ENCODE measurements around the gene UGT1A4.

The UGT1A4 gene

GRCh38 chr2:233791151-233791882, 72.8 kb downstream of the UGT1A4 start:
- DNase-seq (ENCODE audit: low read depth, low spot score), result no peak

DNA sequence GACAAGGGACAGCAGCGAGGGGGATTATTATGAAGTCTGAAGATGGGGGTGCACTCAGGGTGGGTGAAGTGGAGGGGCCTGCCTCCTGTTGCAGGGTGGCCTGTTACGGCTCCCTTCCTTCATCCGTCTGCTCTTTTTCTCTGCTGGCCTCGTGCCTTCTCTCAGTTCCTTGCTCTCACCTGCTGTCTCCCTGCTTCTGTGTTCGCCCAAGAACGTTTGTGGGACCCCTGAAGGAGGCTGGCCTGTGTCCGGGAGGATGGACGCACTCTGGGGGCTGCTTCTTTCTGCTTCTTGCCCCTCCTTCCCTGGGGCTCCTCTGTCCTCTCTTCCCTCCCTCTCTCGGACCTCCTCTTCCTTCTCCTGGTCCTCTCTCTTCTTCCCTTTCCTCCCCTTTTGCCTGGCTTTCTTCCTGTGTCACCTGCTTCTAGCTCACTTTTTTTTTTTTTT, 73.4 kb downstream of the UGT1A4 start:
- DNase-seq (ENCODE audit: low read depth, low spot score), result no peak

- no peak for DNase-seq (ENCODE audit: low read depth, low spot score)
Observed at GRCh38 chr2:233792720-233793119, 74.2 kb downstream of the UGT1A4 start.

GRCh38 chr2:233793465-233794127, 75.1 kb downstream of the UGT1A4 start:
- DNase-seq (ENCODE audit: low read depth, low spot score), result no peak

- DNase-seq (ENCODE audit: low read depth, low spot score), result no peak
Observed at GRCh38 chr2:233794128-233794658, 75.7 kb downstream of the UGT1A4 start.

DNA sequence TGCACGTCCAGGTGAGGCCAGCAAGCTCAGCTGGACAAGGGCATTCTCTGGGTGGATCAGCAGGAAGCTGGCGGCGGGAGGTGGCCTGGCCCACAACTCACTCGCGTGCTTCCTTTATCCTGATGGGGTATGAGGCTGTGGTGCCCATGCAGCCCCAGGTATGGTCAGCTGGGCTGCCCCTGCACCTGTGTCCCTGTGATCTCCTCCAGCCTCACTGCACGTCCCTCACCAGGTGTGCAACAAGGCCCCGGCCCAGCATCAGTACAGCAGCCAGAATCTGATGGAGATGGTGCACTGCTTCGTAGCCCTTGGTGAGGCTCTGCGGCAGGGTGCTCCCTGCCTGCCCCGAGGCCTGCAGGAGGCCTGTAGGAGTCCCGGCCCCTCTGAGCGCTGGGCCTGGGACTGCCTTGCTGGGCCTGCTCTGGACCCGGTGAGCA, 77.2 kb downstream of the UGT1A4 start:
- no peak for DNase-seq (ENCODE audit: low read depth, low spot score)

DNA sequence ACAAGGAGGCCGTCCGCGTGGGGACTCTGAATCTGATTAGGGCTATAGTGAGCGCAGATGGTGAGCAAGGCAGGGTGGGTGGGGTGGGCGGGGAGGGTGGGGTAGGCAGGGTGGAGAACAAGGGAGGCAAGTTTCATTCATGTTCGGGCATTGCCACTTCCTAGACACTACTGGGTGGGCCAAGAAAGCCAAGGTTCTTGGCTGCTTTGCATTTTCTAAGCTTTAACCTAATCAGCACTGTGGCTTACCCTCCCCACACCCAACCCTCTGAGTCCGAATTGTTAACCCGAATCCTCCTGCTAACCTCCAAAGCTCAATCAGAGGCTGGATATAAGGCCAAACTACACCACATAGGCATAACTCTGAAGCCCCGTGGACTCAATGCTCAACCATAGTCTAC, 77.7 kb downstream of the UGT1A4 start:
- no peak for DNase-seq (ENCODE audit: low read depth, low spot score)

GRCh38 chr2:233798335-233799086, 80.0 kb downstream of the UGT1A4 start:
- no peak for DNase-seq (ENCODE audit: low read depth, low spot score)

DNA sequence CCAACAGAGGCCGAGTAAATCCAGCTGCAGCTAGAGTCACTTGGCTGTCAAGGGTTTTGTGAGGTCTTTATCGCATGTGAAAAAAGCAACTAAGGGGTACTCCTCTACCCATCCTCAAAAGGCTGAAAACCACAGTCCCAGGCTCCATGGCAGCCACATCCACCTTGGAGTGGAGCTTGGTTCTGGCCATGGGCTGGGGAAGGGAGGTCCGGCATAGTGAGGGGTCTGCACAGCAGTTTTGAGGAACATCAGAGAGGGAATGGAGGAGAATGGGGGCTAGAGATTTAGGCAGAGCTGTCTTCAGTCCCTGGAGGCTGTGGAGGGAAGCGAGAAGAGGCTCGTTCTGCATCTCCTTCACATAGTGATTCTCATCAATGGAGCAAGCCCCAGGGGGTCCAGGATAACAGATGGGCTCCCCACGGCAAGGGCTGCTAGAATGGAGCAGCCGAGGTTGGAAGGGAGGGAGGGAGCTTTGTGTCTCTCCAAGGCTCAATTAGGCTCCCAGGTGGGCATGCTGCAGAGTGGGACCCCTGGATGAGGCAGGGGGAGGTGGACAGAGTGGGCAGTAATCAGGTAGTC, 80.6 kb downstream of the UGT1A4 start:
- DNase-seq (ENCODE audit: low read depth, low spot score), result no peak

DNA sequence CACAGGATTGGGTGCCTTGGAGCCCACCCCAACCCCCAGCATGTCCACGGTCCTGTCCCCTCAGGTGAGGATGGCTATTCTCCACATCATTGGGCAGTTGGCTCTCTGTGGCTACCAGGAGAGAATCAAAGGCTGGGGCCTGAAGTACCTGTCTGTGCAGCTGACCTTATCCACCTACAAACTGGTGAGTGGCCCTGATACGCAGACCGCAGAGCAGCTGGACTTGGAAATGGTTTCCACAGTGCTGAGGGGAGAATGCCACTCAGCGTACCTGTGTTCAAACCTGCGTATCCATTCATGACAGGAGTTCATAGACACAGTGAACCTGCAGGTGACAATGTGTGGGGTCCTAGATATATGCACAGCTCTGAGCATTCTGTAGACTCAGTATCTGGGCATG, 81.2 kb downstream of the UGT1A4 start:
- no peak for DNase-seq (ENCODE audit: low read depth, low spot score)

- no peak for DNase-seq (ENCODE audit: low read depth, low spot score)
Observed at GRCh38 chr2:233800208-233800607, 81.7 kb downstream of the UGT1A4 start.

GRCh38 chr2:233801357-233802131, 83.0 kb downstream of the UGT1A4 start:
- no peak for DNase-seq (ENCODE audit: low read depth, low spot score)

DNA sequence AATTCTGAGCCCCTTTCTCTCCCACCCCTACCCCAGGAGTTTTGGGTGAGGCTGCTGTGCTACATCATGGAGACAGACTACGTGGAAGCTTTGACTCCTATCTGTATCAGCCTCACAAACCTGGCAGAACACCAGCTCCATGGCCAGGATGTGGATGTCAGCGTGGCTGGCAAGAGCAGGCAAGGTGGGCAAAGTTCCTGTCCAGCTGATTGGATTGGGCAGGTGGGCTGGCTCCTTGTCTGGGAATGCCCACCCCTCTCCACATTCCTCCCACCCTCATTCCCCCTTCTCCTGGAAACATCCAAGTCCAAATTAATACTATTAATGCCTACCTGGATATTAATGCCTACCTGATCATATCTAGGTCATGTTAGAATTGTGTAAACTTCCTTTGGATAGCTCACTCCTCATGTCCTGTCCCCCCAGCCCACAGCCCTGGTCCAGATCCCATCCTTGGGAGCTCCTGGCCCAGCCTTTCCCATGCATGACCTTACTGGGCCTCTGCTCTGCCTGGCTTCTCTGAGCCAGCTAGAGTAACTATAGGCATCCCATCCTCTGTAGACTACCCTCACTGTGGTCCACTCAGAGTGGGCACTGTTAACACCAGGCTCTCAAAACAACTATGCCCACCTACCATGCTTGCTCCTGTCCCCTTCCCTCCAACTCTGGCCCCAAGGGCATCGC, 83.7 kb downstream of the UGT1A4 start:
- DNase-seq (ENCODE audit: low read depth, low spot score), result no peak

- no peak for DNase-seq (ENCODE audit: low read depth, low spot score)
Observed at GRCh38 chr2:233803292-233803911, 84.9 kb downstream of the UGT1A4 start.

- DNase-seq (ENCODE audit: low read depth, low spot score), result no peak
Observed at GRCh38 chr2:233803994-233804393, 85.5 kb downstream of the UGT1A4 start.

GRCh38 chr2:233807215-233807865, 88.8 kb downstream of the UGT1A4 start:
- no peak for DNase-seq (ENCODE audit: low read depth, low spot score)

- DNase-seq (ENCODE audit: low read depth, low spot score), result no peak
Observed at GRCh38 chr2:233807966-233808935, 89.7 kb downstream of the UGT1A4 start.

DNA sequence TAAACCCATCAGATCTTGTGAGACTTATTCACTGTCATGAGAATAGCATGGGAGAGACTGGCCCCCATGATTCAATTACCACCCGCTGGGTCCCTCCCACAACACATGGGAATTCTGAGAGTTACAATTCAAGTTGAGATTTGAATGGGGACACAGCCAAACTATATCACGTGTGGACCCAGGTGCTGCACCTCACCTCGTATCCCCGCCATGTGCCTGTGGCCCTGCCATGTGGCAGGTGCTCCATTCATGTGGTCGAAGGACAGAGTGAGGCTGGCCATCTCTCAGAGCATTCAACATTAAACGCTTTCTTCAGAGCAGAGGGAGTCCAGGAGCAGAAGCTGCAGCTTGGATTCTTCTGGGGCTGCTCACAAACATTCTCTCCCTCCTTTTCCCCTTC, 91.8 kb downstream of the UGT1A4 start:
- DNase-seq (ENCODE audit: low read depth, low spot score), result no peak
